Naive B cell (primary cell): ENCODE results near the gene ADRA2B. TPM values are rescaled to one million over a fixed set of nuclear protein-coding genes. Genes with fewer than 3 reads are reported as not detected.

Source experiments
- ATAC-seq, 2 donors: fragments of 150-1000 bp; cut with Tn5 transposase; 2 replicates each; pipeline ENCODE4 v1.10.0; 2021; ENCODE audit warnings: low read depth in 2 of 2, mild to moderate bottlenecking in 2 of 2, moderate library complexity in 2 of 2
- DNase-seq: peaks from one replicate; pipeline ENCODE4 v3.0.0; 2022
- H3K27ac Mint-ChIP-seq, 6 donors: one replicate each; pipeline ENCODE4 v1.8.0; 2020 to 2022; ENCODE audit warnings: mild to moderate bottlenecking in 6 of 6, mixed read lengths in 6 of 6, moderate library complexity in 5 of 6, inconsistent platforms in 2 of 6
- H3K27me3 Mint-ChIP-seq, 3 donors: one replicate each; pipeline ENCODE4 v1.8.0; 2021 to 2022; ENCODE audit warnings: mixed read lengths in 3 of 3, mild to moderate bottlenecking in 1 of 3
- H3K36me3 Mint-ChIP-seq, 2 donors: one replicate each; pipeline ENCODE4 v1.8.0; 2020 to 2022; ENCODE audit warnings: mixed read lengths in 2 of 2, inconsistent platforms in 1 of 2, mild to moderate bottlenecking in 1 of 2
- H3K4me1 Mint-ChIP-seq, 3 donors: one replicate each; pipeline ENCODE4 v1.8.0; 2020 to 2022; ENCODE audit warnings: mixed read lengths in 3 of 3, inconsistent platforms in 1 of 3, mild to moderate bottlenecking in 1 of 3, moderate library complexity in 1 of 3
- H3K4me3 Mint-ChIP-seq, 8 donors: one replicate each; pipeline ENCODE4 v1.8.0; 2020 to 2022; ENCODE audit warnings: mild to moderate bottlenecking in 8 of 8, mixed read lengths in 8 of 8, moderate library complexity in 8 of 8, inconsistent platforms in 2 of 8
- H3K9me3 Mint-ChIP-seq, 7 donors: one replicate each; pipeline ENCODE4 v1.8.0; 2020 to 2022; ENCODE audit warnings: mixed read lengths in 7 of 7, mild to moderate bottlenecking in 5 of 7, inconsistent platforms in 2 of 7, moderate library complexity in 1 of 7
- polyA plus RNA-seq, 6 donors: library from polyadenylated mRNA; unstranded; fragments of 300-500 nt; fragmentation: Illumina TruSeq; gene quantifications; one replicate each; pipeline ENCODE4 v1.2.3, GENCODE V29; 2021; ENCODE audit warnings: low read depth in 6 of 6

Gene ADRA2B
- polyA plus RNA-seq, 6 donors from 2014 or later, result 0.15 TPM; not detected in 5

GRCh38 chr2:96138179-96139145, 22.1 kb upstream of the ADRA2B start, which contains the start of gene ASTL:
ASTL (minus strand) TSS chr2:96138502; CDS start chr2:96138436, 66 bp downstream.
- Mint-ChIP-seq H3K4me3 (peak within 1 kb of the TSS in 3 of 8 donors; percentile 41 to 61 (median 46)), H3K36me3 (no peaks in the 10 kb centered on the region)
- DNase-seq, result peak; percentile 68

GRCh38 chr2:96137321-96138178, 21.2 kb upstream of the ADRA2B start:
- Mint-ChIP-seq H3K36me3 (no peaks in the 10 kb centered on the region), H3K27ac (peak overlapping the region in 1 of 6 donors; percentile 47), H3K27me3 (no peaks in the 10 kb centered on the region), H3K9me3 (no peaks in the 10 kb centered on the region), H3K4me3 (no peak overlapping the region), H3K4me1 (peaks cover 4 to 19% (median 13%) of the 10 kb centered on the region in 3 donors)
- ATAC-seq (no peak), DNase-seq (no peak)

More at GRCh38 chr2:96138179-96139145, 22.1 kb upstream of the ADRA2B start, which contains the start of gene ASTL:
- Mint-ChIP-seq H3K4me1 (peaks cover 4 to 24% (median 21%) of the 10 kb centered on the region in 3 donors), H3K9me3 (no peaks in the 10 kb centered on the region), H3K27me3 (no peaks in the 10 kb centered on the region), H3K27ac (peak within 1 kb of the TSS in 4 of 6 donors; percentile 18 to 59 (median 42))
- peak; percentile 79 to 89 for ATAC-seq

- no peak for ATAC-seq
- no peak overlapping the region for H3K4me3 Mint-ChIP-seq
Measured at GRCh38 chr2:96136129-96136720, 19.9 kb upstream of the ADRA2B start.

GRCh38 chr2:96135621-96136020, 19.2 kb upstream of the ADRA2B start:
- Mint-ChIP-seq H3K9me3 (no peaks in the 10 kb centered on the region), H3K4me1 (peaks cover 6 to 12% (median 7%) of the 10 kb centered on the region in 3 donors), H3K36me3 (no peaks in the 10 kb centered on the region), H3K27me3 (no peaks in the 10 kb centered on the region), H3K27ac (no peak overlapping the region), H3K4me3 (no peak overlapping the region)
- DNase-seq (no peak), ATAC-seq (no peak)

More at GRCh38 chr2:96136129-96136720, 19.9 kb upstream of the ADRA2B start:
- no peaks in the 10 kb centered on the region for H3K9me3 Mint-ChIP-seq
- no peak for DNase-seq
- H3K36me3 Mint-ChIP-seq, result no peaks in the 10 kb centered on the region
- H3K27ac Mint-ChIP-seq, result no peak overlapping the region
- peaks cover 6 to 12% (median 7%) of the 10 kb centered on the region in 3 donors for H3K4me1 Mint-ChIP-seq
- no peaks in the 10 kb centered on the region for H3K27me3 Mint-ChIP-seq

GRCh38 chr2:96135171-96135570, 18.8 kb upstream of the ADRA2B start:
- H3K27me3 Mint-ChIP-seq, result no peaks in the 10 kb centered on the region
- peak overlapping the region in 1 of 6 donors; percentile 77 for H3K27ac Mint-ChIP-seq
- H3K4me1 Mint-ChIP-seq, result peaks cover 6 to 12% (median 7%) of the 10 kb centered on the region in 3 donors
- H3K4me3 Mint-ChIP-seq, result peak overlapping the region in 1 of 8 donors; percentile 10
- H3K36me3 Mint-ChIP-seq, result no peaks in the 10 kb centered on the region
- ATAC-seq, result no peak
- no peak for DNase-seq
- no peaks in the 10 kb centered on the region for H3K9me3 Mint-ChIP-seq

- H3K36me3 Mint-ChIP-seq, result no peaks in the 10 kb centered on the region
- H3K4me1 Mint-ChIP-seq, result peaks cover 6 to 12% (median 7%) of the 10 kb centered on the region in 3 donors
- H3K27me3 Mint-ChIP-seq, result no peaks in the 10 kb centered on the region
- no peak overlapping the region for H3K27ac Mint-ChIP-seq
- no peak overlapping the region for H3K4me3 Mint-ChIP-seq
- DNase-seq, result no peak
- ATAC-seq, result no peak
- H3K9me3 Mint-ChIP-seq, result no peaks in the 10 kb centered on the region
Measured at GRCh38 chr2:96134421-96134820, 18.1 kb upstream of the ADRA2B start.

- peaks cover 0 to 3% (median 0%) of the 10 kb centered on the region in 3 donors for H3K4me1 Mint-ChIP-seq
- no peak for DNase-seq
- peak overlapping the region in 1 of 6 donors; percentile 71 for H3K27ac Mint-ChIP-seq
- H3K27me3 Mint-ChIP-seq, result no peaks in the 10 kb centered on the region
- no peaks in the 10 kb centered on the region for H3K36me3 Mint-ChIP-seq
- H3K4me3 Mint-ChIP-seq, result no peak overlapping the region
- no peak for ATAC-seq
- H3K9me3 Mint-ChIP-seq, result no peaks in the 10 kb centered on the region
Measured at GRCh38 chr2:96131813-96132745, 15.7 kb upstream of the ADRA2B start.

GRCh38 chr2:96131152-96131812, 14.9 kb upstream of the ADRA2B start:
- peaks cover 0 to 1% of the 10 kb centered on the region in 2 donors for H3K36me3 Mint-ChIP-seq
- peak overlapping the region in 1 of 6 donors; percentile 71 for H3K27ac Mint-ChIP-seq
- H3K9me3 Mint-ChIP-seq, result no peaks in the 10 kb centered on the region
- no peaks in the 10 kb centered on the region for H3K27me3 Mint-ChIP-seq
- H3K4me1 Mint-ChIP-seq, result peaks cover 0 to 3% (median 0%) of the 10 kb centered on the region in 3 donors
- no peak for DNase-seq
- no peak overlapping the region for H3K4me3 Mint-ChIP-seq
- no peak for ATAC-seq

GRCh38 chr2:96130483-96130882, 14.1 kb upstream of the ADRA2B start:
- DNase-seq (no peak), ATAC-seq (no peak)
- Mint-ChIP-seq H3K9me3 (no peaks in the 10 kb centered on the region), H3K27ac (peak overlapping the region in 1 of 6 donors; percentile 7), H3K36me3 (peaks cover 2 to 6% of the 10 kb centered on the region in 2 donors), H3K4me3 (no peak overlapping the region), H3K27me3 (peaks cover 0 to under 1% (median under 1%) of the 10 kb centered on the region in 3 donors), H3K4me1 (peaks cover 0 to 3% (median 0%) of the 10 kb centered on the region in 3 donors)

GRCh38 chr2:96129528-96130120, 13.3 kb upstream of the ADRA2B start:
- H3K4me3 Mint-ChIP-seq, result no peak overlapping the region
- H3K27ac Mint-ChIP-seq, result peak overlapping the region in 1 of 6 donors; percentile 67
- peaks cover 5 to 9% (median 5%) of the 10 kb centered on the region in 3 donors for H3K27me3 Mint-ChIP-seq
- H3K36me3 Mint-ChIP-seq, result peaks cover 6 to 11% of the 10 kb centered on the region in 2 donors
- ATAC-seq, result no peak
- H3K9me3 Mint-ChIP-seq, result no peaks in the 10 kb centered on the region
- no peak for DNase-seq
- H3K4me1 Mint-ChIP-seq, result peaks cover 0 to 3% (median 0%) of the 10 kb centered on the region in 3 donors

GRCh38 chr2:96128456-96128855, 12.1 kb upstream of the ADRA2B start:
- Mint-ChIP-seq H3K27me3 (peaks cover 5 to 13% (median 5%) of the 10 kb centered on the region in 3 donors), H3K4me1 (peaks cover 0 to 3% (median 0%) of the 10 kb centered on the region in 3 donors), H3K27ac (no peak overlapping the region), H3K4me3 (no peak overlapping the region), H3K9me3 (no peaks in the 10 kb centered on the region), H3K36me3 (peaks cover 6 to 14% of the 10 kb centered on the region in 2 donors)
- DNase-seq (no peak), ATAC-seq (no peak)
